ENCODE data around the gene TAPT1. TPM values are rescaled to one million over a fixed set of nuclear protein-coding genes. Genes with fewer than 3 reads are reported as not detected.

The TAPT1 gene
- total RNA-seq, 2 donors from 2014 or later: 32.3 to 35.2 TPM

DNA sequence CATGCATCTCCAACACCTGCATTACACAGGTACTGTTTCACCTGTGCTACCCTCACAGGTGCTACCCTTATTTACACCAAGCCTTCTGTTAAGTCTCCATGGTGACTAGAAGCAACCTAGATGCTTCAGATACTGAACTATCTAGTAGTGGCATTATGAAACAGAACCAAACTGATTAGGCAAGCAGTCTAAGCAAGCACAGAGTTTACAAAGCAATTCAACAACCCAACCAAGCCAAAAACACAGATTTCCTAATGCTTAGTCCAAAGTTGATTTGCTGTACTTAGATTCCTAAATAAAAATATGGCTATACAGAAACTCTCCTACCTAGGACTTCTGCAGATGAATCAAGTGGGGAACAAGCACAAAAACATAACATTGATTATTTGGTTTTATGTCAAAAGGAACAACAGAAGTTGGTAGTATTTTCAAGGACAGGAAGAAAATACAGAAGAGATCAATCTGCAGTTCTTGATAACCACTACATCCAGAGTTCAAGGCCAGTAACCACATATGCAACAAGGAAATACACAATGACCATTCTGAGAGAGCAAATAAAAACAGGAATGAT, 3.2 kb downstream of the TAPT1 start:
- no peak overlapping the region for H3K9ac ChIP-seq (ENCODE audit: low read depth in 2 of 2, low read length in 2 of 2)
- H3K9me3 ChIP-seq: no peaks in the 10 kb centered on the region
- intact Hi-C loops (cut with DNase I): no loop called here
- DNase-seq: no peak
- H3K27ac ChIP-seq: no peak overlapping the region
- TF ChIP-seq, protein P1, sequence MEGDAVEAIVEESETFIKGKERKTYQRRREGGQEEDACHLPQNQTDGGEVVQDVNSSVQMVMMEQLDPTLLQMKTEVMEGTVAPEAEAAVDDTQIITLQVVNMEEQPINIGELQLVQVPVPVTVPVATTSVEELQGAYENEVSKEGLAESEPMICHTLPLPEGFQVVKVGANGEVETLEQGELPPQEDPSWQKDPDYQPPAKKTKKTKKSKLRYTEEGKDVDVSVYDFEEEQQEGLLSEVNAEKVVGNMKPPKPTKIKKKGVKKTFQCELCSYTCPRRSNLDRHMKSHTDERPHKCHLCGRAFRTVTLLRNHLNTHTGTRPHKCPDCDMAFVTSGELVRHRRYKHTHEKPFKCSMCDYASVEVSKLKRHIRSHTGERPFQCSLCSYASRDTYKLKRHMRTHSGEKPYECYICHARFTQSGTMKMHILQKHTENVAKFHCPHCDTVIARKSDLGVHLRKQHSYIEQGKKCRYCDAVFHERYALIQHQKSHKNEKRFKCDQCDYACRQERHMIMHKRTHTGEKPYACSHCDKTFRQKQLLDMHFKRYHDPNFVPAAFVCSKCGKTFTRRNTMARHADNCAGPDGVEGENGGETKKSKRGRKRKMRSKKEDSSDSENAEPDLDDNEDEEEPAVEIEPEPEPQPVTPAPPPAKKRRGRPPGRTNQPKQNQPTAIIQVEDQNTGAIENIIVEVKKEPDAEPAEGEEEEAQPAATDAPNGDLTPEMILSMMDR (IDR thresholded peaks at IDR 0.05): no peak
- H3K4me3 ChIP-seq: no peak overlapping the region
- no peaks in the 10 kb centered on the region for H3K36me3 ChIP-seq
- H3K27me3 ChIP-seq: no peaks in the 10 kb centered on the region
- H3K4me1 ChIP-seq: peaks cover 18% of the 10 kb centered on the region

DNA sequence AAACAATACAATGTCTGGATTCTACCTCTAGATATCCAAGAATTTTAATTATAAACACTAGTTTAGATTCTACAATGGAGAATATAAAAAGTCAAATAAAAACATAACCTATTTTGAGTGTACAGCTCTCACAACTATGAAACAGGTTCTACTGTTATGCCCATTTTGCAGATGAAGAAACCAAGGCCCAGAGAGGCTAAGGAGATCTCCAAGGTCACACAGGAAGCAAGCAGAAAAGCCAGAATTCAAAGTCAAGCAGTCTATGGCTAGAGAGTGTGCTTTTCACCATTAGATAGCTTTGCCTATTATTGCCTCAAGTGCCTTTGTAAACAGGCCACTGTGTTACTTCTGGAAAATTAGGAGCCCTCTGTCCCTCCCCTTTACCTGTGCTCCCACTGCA, 7.3 kb downstream of the TAPT1 start:
- TF ChIP-seq, protein P1 (IDR thresholded peaks at IDR 0.05): no peak
- H3K36me3 ChIP-seq: no peaks in the 10 kb centered on the region
- no peak overlapping the region for H3K27ac ChIP-seq
- H3K4me3 ChIP-seq: no peak overlapping the region
- H3K9me3 ChIP-seq: no peaks in the 10 kb centered on the region
- no peak overlapping the region for H3K9ac ChIP-seq (ENCODE audit: low read depth in 2 of 2, low read length in 2 of 2)
- intact Hi-C loops (cut with DNase I): no loop called here
- no peaks in the 10 kb centered on the region for H3K27me3 ChIP-seq
- H3K4me1 ChIP-seq: peaks cover 11% of the 10 kb centered on the region
- no peak for DNase-seq

GRCh38 chr4:16217300-16218051, 8.8 kb downstream of the TAPT1 start:
- no peak overlapping the region for H3K4me3 ChIP-seq
- no peaks in the 10 kb centered on the region for H3K4me1 ChIP-seq
- H3K36me3 ChIP-seq: no peaks in the 10 kb centered on the region
- intact Hi-C loops (cut with DNase I): no loop called here
- H3K9ac ChIP-seq (ENCODE audit: low read depth in 2 of 2, low read length in 2 of 2): no peak overlapping the region
- TF ChIP-seq, protein P1 (IDR thresholded peaks at IDR 0.05): no peak
- no peaks in the 10 kb centered on the region for H3K9me3 ChIP-seq
- DNase-seq: no peak
- H3K27me3 ChIP-seq: no peaks in the 10 kb centered on the region
- H3K27ac ChIP-seq: no peak overlapping the region

DNA sequence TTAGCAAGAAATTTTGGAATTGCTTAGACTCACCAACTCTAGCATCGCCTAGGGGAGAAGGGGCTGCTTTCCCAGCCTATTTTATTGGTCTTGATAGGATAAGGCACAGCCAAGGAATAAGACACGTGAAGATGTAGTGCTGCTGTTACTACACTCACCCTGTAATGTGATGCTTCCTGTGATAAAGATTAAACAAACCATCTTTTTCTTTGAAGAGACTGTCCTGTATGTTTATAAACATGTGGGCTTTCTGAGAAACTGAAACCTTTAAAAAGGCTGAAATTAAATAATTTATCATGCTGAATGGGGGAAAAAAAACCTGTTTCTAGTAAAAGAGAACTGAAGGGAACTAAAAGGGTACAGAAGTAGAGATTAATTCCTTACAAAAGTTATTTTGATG, 13.2 kb downstream of the TAPT1 start:
- intact Hi-C loops (cut with DNase I): no loop called here
- no peak for DNase-seq
- H3K36me3 ChIP-seq: no peaks in the 10 kb centered on the region

GRCh38 chr4:16212138-16212782, 14.0 kb downstream of the TAPT1 start:
- no peak overlapping the region for H3K9ac ChIP-seq (ENCODE audit: low read depth in 2 of 2, low read length in 2 of 2)
- no peak overlapping the region for H3K4me3 ChIP-seq
- no peaks in the 10 kb centered on the region for H3K27me3 ChIP-seq
- DNase-seq: no peak
- TF ChIP-seq, protein P1 (IDR thresholded peaks at IDR 0.05): no peak
- H3K27ac ChIP-seq: no peak overlapping the region
- no peaks in the 10 kb centered on the region for H3K9me3 ChIP-seq
- H3K36me3 ChIP-seq: no peaks in the 10 kb centered on the region
- intact Hi-C loops (cut with DNase I): no loop called here
- no peaks in the 10 kb centered on the region for H3K4me1 ChIP-seq

More for the DNA sequence above, 13.2 kb downstream of the TAPT1 start:
- no peaks in the 10 kb centered on the region for H3K27me3 ChIP-seq
- TF ChIP-seq, protein P1 (IDR thresholded peaks at IDR 0.05): no peak
- H3K9ac ChIP-seq (ENCODE audit: low read depth in 2 of 2, low read length in 2 of 2): no peak overlapping the region
- H3K4me1 ChIP-seq: no peaks in the 10 kb centered on the region
- H3K4me3 ChIP-seq: no peak overlapping the region
- no peaks in the 10 kb centered on the region for H3K9me3 ChIP-seq
- no peak overlapping the region for H3K27ac ChIP-seq
